Body of pancreas (tissue), 4 donors: ENCODE data around the gene TMC5. TPM values are rescaled to one million over a fixed set of nuclear protein-coding genes. Genes with fewer than 3 reads are reported as not detected.

Experiments
- ATAC-seq: fragments of 150-250 bp; one replicate; pipeline ENCODE4 v1.9.1; 2016
- DNase-seq, 4 donors: peaks; one replicate each; pipeline ENCODE4 v3.0.0-alpha.2; 2019
- H3K27ac ChIP-seq, 4 donors: fragments of 200-600 bp; sonication (generic); 1 replicate in 3 of 4; 2 replicates in 1 of 4; pipeline versions ENCODE4 v1.5.1 to v1.6.1; 2016 to 2019; ENCODE audit warnings: mild to moderate bottlenecking in 1 of 4, mixed read lengths in 1 of 4, moderate library complexity in 1 of 4
- H3K27me3 ChIP-seq, 2 donors: fragments of 200-600 bp; sonication (generic); one replicate each; pipeline ENCODE4 v1.6.0; 2016; ENCODE audit warnings: mild to moderate bottlenecking in 1 of 2
- H3K36me3 ChIP-seq, 2 donors: fragments of 200-600 bp; sonication (generic); replicated peaks in 1 of 2; 2 replicates each; pipeline ENCODE4 v1.5.1; 2016; ENCODE audit warnings: low read depth in 2 of 2; ENCODE audit not compliant: insufficient read depth in 1 of 2
- H3K4me1 ChIP-seq: fragments of 200-600 bp; sonication (generic); one replicate; pipeline ENCODE4 v1.6.0; 2016
- H3K4me3 ChIP-seq, 2 donors: fragments of 200-600 bp; sonication (generic); 1 replicate in 1 of 2; 2 replicates in 1 of 2; pipeline ENCODE4 v1.5.1; 2016 to 2019
- H3K9me3 ChIP-seq, 3 donors: fragments of 200-600 bp; sonication (generic); 1 replicate in 2 of 3; 2 replicates in 1 of 3; pipeline ENCODE4 v1.5.1; 2016
- CTCF ChIP-seq, 7 experiments: fragments of 450-650 bp in 4 of 7; fragments of 200-600 bp in 3 of 7; sonication (generic) in 3 of 7; IDR thresholded peaks; one replicate each; pipeline ENCODE4 v1.5.1; 2016 to 2019; ENCODE audit warnings: antibody characterized with exemption in 7 of 7
- POLR2A ChIP-seq, 3 donors: fragments of 450-650 bp; IDR thresholded peaks; one replicate each; pipeline ENCODE4 v1.6.1; 2016; ENCODE audit warnings: antibody characterized with exemption in 3 of 3, mild to moderate bottlenecking in 2 of 3
- WGBS, 2 donors: methylation state at CpG; one replicate each; pipeline ENCODE4 v1.1.5; 2017; 5-methylcytosine and 5-hydroxymethylcytosine counted together
- intact Hi-C: fragments of 100-400 bp; cut with DNase I; formaldehyde crosslinking; loops from one replicate; pipeline ENCODE4 v1.15.1; 2023
- total RNA-seq, 2 donors: library from RNA; depleted of rRNA; stranded (reverse); fragments of >200 nt; gene quantifications; one replicate each; pipeline ENCODE4 v1.1.0, GENCODE V29; 2016

The TMC5 gene
- total RNA-seq, 2 donors from 2014 or later: 0.66 to 2.3 TPM

- intact Hi-C loops: no loop called here
- H3K36me3 ChIP-seq: no peaks in the 10 kb centered on the region
- no peak overlapping the region for H3K27ac ChIP-seq
- ATAC-seq (no peak), DNase-seq (no peak)
- H3K27me3 ChIP-seq: no peaks in the 10 kb centered on the region
- 86 to 89% methylated on average over 5 of the region's 5 CpGs for WGBS, 2 donors
- H3K9me3 ChIP-seq: no peaks in the 10 kb centered on the region
- no peaks in the 10 kb centered on the region for H3K4me1 ChIP-seq
- TF ChIP-seq POLR2A (IDR thresholded peaks at IDR 0.05) (no peak), CTCF (IDR thresholded peaks at IDR 0.05) (no peak)
- no peak overlapping the region for H3K4me3 ChIP-seq
These were observed 67.9 kb downstream of the TMC5 start for GRCh38 chr16:19485611-19486010.

GRCh38 chr16:19486051-19486450 lies 68.4 kb downstream of the TMC5 start:
- ATAC-seq (no peak), DNase-seq (no peak)
- Histone ChIP-seq H3K9me3 (no peaks in the 10 kb centered on the region), H3K27ac (no peak overlapping the region), H3K36me3 (no peaks in the 10 kb centered on the region), H3K4me3 (no peak overlapping the region), H3K27me3 (no peaks in the 10 kb centered on the region), H3K4me1 (no peaks in the 10 kb centered on the region)
- intact Hi-C loops: no loop called here
- TF ChIP-seq CTCF (IDR thresholded peaks at IDR 0.05) (no peak), POLR2A (IDR thresholded peaks at IDR 0.05) (no peak)
- 64 to 81% methylated on average over 4 of the region's 4 CpGs for WGBS, 2 donors

- Histone ChIP-seq H3K4me3 (no peak overlapping the region), H3K4me1 (no peaks in the 10 kb centered on the region), H3K27ac (no peak overlapping the region), H3K9me3 (no peaks in the 10 kb centered on the region), H3K36me3 (no peaks in the 10 kb centered on the region), H3K27me3 (no peaks in the 10 kb centered on the region)
- DNase-seq: no peak
- no peak for ATAC-seq
- 78% methylated on average over 10 of the region's 10 CpGs for whole genome bisulfite sequencing, 2 donors
- TF ChIP-seq POLR2A (IDR thresholded peaks at IDR 0.05): no peak
- peak in 2 of 7 experiments; percentile 26 to 27 for TF ChIP-seq CTCF (IDR thresholded peaks at IDR 0.05)
- intact Hi-C loops: no loop called here
These were observed 69.2 kb downstream of the TMC5 start for GRCh38 chr16:19486750-19487325.

- Histone ChIP-seq H3K9me3 (no peaks in the 10 kb centered on the region), H3K36me3 (no peaks in the 10 kb centered on the region), H3K27me3 (no peaks in the 10 kb centered on the region), H3K27ac (no peak overlapping the region), H3K4me3 (no peak overlapping the region), H3K4me1 (no peaks in the 10 kb centered on the region)
- 82 to 84% methylated on average over 4 of the region's 4 CpGs for WGBS, 2 donors
- TF ChIP-seq CTCF (IDR thresholded peaks at IDR 0.05) (no peak), POLR2A (IDR thresholded peaks at IDR 0.05) (no peak)
- intact Hi-C loops: no loop called here
- ATAC-seq: no peak
- DNase-seq: no peak
These were observed 70.5 kb downstream of the TMC5 start for GRCh38 chr16:19488213-19488640.

GRCh38 chr16:19490619-19491018 lies 72.9 kb downstream of the TMC5 start:
- H3K36me3 ChIP-seq: no peaks in the 10 kb centered on the region

More at GRCh38 chr16:19490619-19491018, 72.9 kb downstream of the TMC5 start:
- no peak for TF ChIP-seq POLR2A (IDR thresholded peaks at IDR 0.05)
- TF ChIP-seq CTCF (IDR thresholded peaks at IDR 0.05): no peak
- Histone ChIP-seq H3K4me3 (no peak overlapping the region), H3K4me1 (no peaks in the 10 kb centered on the region), H3K27ac (no peak overlapping the region), H3K27me3 (no peaks in the 10 kb centered on the region), H3K9me3 (no peaks in the 10 kb centered on the region)
- DNase-seq (no peak), ATAC-seq (no peak)
- intact Hi-C loops: loop anchor here (10.0 kb wide), 1 partner anchor 406 kb away; no protein-coding TSS in a partner anchor
- 92% methylated on average over 1 of the region's 1 CpG; no CpG with 5 or more reads in 1 of the 2 donors for WGBS, 2 donors
